GM18870 (cell line): ENCODE data around the gene ZFHX3.

Source experiments
- ATAC-seq: cut with Tn5 transposase; IDR thresholded peaks from one replicate; pipeline ENCODE4 v1.9.1; 2021; ENCODE audit warnings: moderate library complexity; ENCODE audit not compliant: unreplicated experiment

The ZFHX3 gene

GRCh38 chr16:72956124-72957064 is 91.5 kb downstream of the ZFHX3 start:
- ATAC-seq = no peak

- no peak for ATAC-seq
These were observed 95.1 kb downstream of the ZFHX3 start for GRCh38 chr16:72952811-72953271.

- ATAC-seq = no peak
These were observed 95.5 kb downstream of the ZFHX3 start for GRCh38 chr16:72952404-72952803.

- ATAC-seq = no peak
These were observed 96.0 kb downstream of the ZFHX3 start for GRCh38 chr16:72951916-72952315.

- ATAC-seq = no peak
These were observed 97.3 kb downstream of the ZFHX3 start for GRCh38 chr16:72950669-72951068.

GRCh38 chr16:72948238-72948829 is 99.6 kb downstream of the ZFHX3 start:
- ATAC-seq = no peak

GRCh38 chr16:72947379-72948237 is 100.3 kb downstream of the ZFHX3 start:
- no peak for ATAC-seq

- ATAC-seq = no peak
These were observed 101.3 kb downstream of the ZFHX3 start for GRCh38 chr16:72946474-72947194.

GRCh38 chr16:72946063-72946462 is 101.9 kb downstream of the ZFHX3 start:
- ATAC-seq = no peak

- ATAC-seq = no peak
These were observed 102.3 kb downstream of the ZFHX3 start for GRCh38 chr16:72945611-72946010.

- ATAC-seq = no peak
These were observed 103.0 kb downstream of the ZFHX3 start for GRCh38 chr16:72944757-72945485.

- no peak for ATAC-seq
These were observed 105.9 kb downstream of the ZFHX3 start for GRCh38 chr16:72942021-72942420.

GRCh38 chr16:72940886-72941285 is 107.0 kb downstream of the ZFHX3 start:
- ATAC-seq = no peak

- no peak for ATAC-seq
These were observed 108.7 kb downstream of the ZFHX3 start for GRCh38 chr16:72939247-72939646.

- no peak for ATAC-seq
These were observed 109.1 kb downstream of the ZFHX3 start for GRCh38 chr16:72938795-72939164.

- no peak for ATAC-seq
These were observed 109.8 kb downstream of the ZFHX3 start for GRCh38 chr16:72937916-72938794.

GRCh38 chr16:72937360-72937759 is 110.6 kb downstream of the ZFHX3 start:
- ATAC-seq = no peak

GRCh38 chr16:72936408-72936807 is 111.5 kb downstream of the ZFHX3 start:
- ATAC-seq = no peak

GRCh38 chr16:72935896-72936295 is 112.0 kb downstream of the ZFHX3 start:
- ATAC-seq = no peak
